GM21576 (cell line): ENCODE data around the gene ATPAF1.

Source experiments
- ATAC-seq: cut with Tn5 transposase; IDR thresholded peaks from one replicate; pipeline ENCODE4 v1.9.1; 2021; ENCODE audit warnings: mild to moderate bottlenecking, moderate library complexity; ENCODE audit not compliant: unreplicated experiment

Gene ATPAF1

GRCh38 chr1:46617833-46618232 is 50.3 kb downstream of the ATPAF1 start:
- no peak for ATAC-seq

DNA sequence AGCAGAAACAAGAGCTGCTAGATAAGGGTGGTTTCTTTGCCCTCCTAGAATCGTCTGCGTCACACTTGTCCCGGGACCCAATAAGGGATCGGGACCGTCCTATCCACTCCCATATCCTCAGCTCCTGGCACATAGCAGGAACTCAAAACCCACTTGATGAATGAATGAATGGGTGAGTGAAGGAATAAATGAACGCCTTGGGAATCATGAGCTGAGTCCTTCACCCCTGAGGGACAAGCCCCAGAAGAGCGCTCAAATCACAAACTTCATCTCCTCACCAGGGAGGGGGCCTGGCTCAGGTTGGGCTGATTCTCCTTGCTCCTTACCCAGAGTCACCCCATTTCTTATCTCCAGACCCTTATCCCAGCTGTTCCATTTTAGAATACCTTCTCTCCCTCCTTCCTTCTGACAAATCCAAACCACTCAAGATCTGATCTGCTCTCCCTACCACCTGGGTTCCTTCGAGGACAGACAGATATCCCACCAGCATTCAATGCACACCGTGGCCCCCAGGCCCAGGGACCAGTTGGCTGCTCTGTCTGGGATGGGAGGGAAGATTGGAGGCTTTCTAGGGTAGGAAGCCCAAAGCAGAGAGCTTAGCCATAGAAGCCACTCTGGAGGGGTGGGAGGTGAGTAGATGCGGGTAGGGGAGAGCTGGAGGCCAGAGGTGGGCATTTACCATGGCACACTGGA is 50.9 kb downstream of the ATPAF1 start:
- ATAC-seq, result no peak

DNA sequence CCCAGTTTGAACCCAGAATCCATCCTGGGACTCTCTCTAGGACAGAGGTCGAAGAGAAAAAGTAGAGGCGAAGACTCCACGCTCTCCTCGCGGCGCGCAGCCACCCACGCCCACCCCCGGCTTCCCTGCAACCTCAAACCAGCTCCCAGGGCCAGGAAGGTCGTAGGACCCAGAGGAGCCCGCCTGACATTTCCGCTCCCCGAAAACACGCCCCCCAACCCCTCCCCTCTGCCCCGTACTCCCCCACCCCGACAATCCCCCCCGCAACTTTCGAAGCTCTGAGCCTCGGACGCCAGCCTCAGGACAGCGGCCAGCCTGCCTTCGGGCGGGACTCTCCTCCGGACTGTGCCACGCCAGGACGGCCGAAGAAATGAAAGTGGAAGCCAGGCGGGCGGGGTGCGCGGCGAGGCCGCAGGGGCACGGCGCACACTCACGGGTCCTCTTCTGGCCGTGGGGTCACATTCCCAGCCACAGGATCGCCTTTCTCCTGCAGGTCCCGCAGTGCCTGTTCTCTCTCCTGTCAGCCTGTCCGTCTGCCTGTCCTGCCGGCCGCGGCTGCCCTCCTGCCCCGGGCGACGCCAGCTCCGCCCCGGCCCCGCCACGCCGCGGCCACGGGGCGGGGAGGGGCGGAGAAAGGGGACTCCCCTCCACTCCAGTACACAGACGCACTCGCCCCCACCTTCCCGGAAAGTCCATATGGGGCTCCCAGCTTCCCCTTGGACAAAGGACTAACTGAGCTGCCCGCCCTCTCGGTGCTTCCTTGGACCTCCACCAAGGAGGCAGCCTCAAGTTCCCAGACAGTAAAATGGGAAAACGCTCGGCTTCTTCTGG is 51.7 kb downstream of the ATPAF1 start, which contains the start of gene MOB3C:
Gene MOB3C (minus strand): TSS at position 535 of the 831 bp plus-strand sequence. CDS start 3,490 bp downstream, outside the sequence.
- peak; percentile 48 for ATAC-seq

DNA sequence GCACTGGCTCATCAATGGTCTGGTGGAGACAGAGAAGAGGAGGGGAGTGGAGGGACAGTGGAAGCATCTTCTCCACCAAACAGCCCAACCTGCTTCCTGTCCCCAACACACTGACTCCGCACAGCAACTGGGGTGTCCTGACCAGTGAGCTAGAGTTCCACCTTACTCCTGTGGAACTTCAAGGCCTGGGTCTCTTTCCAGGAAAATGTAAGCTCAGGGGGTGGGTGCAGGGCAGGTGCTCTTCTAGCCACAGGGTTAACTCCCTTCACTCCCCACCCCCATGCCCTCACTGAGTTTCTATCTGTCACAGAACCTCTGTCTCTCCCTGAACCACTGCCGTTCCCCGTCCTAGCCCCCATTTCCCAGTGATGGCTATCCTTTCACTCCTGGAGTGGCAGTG is 52.4 kb downstream of the ATPAF1 start:
- ATAC-seq, result no peak

GRCh38 chr1:46615088-46615487 is 53.1 kb downstream of the ATPAF1 start:
- ATAC-seq, result no peak

GRCh38 chr1:46614604-46614984 is 53.6 kb downstream of the ATPAF1 start:
- ATAC-seq, result no peak

- peak; percentile 42 for ATAC-seq
These were observed 54.2 kb downstream of the ATPAF1 start for GRCh38 chr1:46613661-46614603.

GRCh38 chr1:46612937-46613660 is 55.1 kb downstream of the ATPAF1 start:
- ATAC-seq, result no peak

DNA sequence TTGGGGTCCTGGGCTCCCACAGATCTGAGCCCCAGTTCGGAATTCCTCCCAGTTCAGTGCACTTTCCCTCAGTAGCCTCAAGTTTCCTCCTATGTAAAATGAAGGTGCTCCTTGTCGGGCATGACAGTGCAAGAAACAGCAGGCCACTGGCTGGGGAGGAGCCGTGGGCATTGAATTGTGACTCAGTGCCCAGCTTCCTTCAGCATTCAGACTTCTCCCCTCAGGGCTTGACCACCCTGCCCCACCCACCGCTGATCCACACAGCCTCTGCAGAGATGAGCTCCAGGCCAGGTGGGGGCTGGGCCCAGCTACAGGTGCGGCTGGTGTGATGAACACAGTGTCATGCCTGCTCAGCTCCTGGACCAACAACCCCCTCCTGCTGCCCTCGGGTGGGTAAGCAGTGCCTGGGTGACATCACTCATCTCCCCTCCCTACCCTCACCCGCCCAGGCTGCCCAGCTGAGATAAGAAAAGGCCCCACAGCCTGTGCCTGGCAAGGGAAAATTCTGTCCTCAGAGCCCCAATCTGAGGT is 56.4 kb downstream of the ATPAF1 start:
- ATAC-seq, result no peak

DNA sequence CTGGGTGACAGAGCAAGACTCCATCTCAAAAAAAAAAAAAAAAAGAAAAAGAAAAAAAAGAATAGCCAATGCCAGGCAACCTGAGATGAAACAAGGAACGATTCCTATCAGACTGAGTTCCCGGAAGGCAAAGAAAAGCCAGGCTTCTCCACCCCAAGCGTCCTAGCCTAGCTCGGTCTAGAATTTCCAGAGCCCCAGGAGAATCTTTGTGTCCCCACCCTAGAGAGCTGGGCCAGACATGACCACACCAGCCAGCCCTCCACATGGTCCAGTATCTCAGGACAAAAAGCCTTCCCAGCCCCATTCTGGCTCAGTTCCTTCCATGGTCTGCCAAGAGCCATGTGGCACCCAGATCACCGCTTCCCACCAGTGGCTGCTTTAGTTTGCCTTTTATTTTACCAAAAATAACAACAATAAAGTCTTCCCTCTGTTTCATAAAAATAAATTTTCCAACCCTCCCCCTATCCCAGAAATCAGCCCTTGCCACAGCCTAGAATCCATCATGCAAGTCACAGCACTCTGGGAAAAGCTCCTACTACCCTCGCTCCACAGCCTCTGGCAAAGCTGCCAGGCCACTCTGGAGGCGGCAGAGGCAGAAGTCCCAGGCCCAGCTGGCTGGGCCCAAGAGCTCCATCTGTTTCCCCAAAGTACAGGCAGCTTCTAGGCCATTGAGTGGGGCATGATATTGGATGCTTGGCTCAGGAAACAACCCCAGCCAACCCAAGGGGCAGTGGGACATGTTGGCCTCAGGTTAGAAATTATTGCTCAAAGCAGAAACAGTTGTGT is 60.6 kb downstream of the ATPAF1 start:
- no peak for ATAC-seq

- ATAC-seq, result no peak
These were observed 61.8 kb downstream of the ATPAF1 start for GRCh38 chr1:46606255-46606965.

DNA sequence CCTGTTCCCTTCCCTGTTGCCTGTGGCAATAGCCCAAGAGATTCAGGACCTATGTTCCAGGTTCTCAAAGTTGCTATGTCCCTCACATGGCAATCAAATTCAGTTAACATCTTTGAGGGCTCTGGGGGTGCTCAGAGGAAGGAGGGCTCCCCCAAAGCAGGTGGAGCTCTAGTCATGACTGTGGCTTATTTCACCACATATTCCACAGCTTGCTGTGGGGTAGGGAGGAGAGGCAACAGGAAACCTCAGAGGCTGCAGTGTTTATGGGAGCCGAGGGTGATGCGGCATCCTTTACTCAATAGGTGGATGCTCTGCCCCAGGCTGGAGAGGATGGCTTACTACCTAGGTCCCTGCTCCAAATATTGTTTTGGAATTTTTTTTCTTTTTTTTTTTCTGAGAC is 62.9 kb downstream of the ATPAF1 start:
- ATAC-seq, result no peak

GRCh38 chr1:46603858-46604549 is 64.2 kb downstream of the ATPAF1 start, which contains the start of gene MKNK1:
TSS of gene MKNK1 (minus strand) at chr1:46604268. CDS start at chr1:46583327, 20,941 bp downstream.
- ATAC-seq, result peak; percentile 95

GRCh38 chr1:46603481-46603857 is 64.7 kb downstream of the ATPAF1 start:
- ATAC-seq, result no peak

DNA sequence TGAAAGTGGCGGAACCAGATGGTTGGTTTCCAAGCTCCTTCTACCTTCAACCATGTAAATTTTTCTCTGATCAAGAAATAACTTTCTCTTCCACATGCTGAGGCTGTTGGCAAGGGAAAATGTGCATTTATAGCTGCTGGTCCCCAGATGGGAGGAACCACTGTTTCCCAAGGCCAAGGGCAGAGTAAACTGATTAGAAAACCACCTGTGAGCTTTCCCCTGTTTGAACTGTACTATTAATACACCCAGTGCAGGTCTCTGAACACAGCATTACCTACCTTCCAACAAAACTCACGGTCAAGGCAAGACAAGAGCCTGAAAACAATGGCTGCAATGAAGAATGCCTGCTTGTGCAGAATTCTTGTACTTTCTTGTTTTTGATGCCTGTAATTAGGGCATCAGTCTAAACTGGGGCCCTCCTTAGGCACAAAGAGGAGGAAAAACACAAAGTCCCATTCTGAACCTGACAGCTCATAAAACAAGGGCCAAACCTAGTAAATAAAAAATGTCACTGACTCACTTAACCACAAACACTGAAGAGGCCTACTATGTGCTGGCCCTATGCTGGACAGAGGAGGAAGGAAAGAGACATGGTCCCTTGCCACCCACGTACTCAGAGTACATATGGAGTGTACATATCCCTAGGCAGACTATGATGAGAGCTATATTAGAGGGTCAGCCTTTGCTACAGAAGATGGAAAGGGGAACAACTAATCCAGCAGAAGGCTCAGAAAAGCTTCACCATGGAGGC is 66.7 kb downstream of the ATPAF1 start:
- no peak for ATAC-seq

DNA sequence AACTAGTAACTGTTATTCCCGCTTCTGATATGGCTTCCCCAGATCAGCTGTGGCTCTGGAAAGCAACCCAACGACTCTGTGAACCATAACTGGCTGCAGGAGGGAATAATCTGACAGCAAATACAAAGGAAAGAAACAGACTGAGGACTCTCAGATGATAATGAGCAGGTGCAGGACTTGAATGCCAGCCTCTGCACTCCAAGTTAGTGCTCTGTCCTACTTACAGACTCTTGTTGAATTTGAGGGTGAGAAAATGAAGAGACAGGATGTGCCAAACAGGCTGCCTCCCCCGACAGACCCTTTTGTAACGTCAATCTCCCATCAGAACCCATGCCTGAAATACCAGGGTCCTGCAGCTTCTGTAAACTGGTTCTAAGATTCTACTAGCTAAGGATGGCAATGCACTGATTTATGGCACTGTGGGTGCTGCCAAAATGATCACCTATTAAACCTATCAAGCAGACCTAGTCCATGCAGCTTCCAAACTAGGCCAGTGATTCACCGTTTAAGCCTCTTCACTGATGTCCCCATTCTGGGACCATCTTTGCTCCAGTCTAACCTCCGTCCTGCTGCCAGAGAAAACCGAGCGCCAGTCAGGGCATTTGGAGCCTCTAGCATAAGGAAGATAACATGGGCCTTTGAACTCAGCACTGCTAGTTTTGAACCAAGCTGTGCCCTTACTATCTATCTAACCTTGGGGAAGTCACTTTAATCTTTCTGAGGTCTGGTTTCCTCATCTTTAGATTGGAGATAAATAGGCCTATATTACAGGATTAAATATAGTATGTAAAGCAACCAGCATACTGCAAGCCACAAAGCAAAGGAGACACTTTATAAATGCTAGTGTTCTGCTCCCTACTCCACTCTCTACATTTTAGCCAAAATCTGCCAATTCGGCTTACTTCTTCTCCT is 68.8 kb downstream of the ATPAF1 start:
- ATAC-seq, result no peak
